HG02973 (cell line): ENCODE results near the gene ANXA10.
"Not testable (repeated sequence)": the region's sequence is repeated elsewhere in the genome, so short reads cannot be mapped to it uniquely, and the experiment has no call there.

Source experiments
- ATAC-seq: cut with Tn5 transposase; IDR thresholded peaks from one replicate; pipeline ENCODE4 v1.9.1; 2021; ENCODE audit warnings: moderate library complexity; ENCODE audit not compliant: unreplicated experiment

Gene ANXA10

GRCh38 chr4:168092176-168092712 is at the start of gene ANXA10:
TSS of gene ANXA10 (plus strand) at chr4:168092537. CDS start at chr4:168092701, 164 bp downstream.
- no peak for ATAC-seq

- no peak for ATAC-seq
Measured at GRCh38 chr4:168045354-168045753, 47.0 kb upstream of the ANXA10 start.

- ATAC-seq = no peak
Measured at GRCh38 chr4:168050002-168050401, 42.3 kb upstream of the ANXA10 start.

- ATAC-seq = no peak
Measured at GRCh38 chr4:168051526-168051925, 40.8 kb upstream of the ANXA10 start.

GRCh38 chr4:168057412-168057811 is 34.9 kb upstream of the ANXA10 start:
- ATAC-seq = peak; percentile 95

GRCh38 chr4:168059251-168059650 is 33.1 kb upstream of the ANXA10 start:
- ATAC-seq = no peak

- ATAC-seq = no peak
Measured at GRCh38 chr4:168063031-168063430, 29.3 kb upstream of the ANXA10 start.

- ATAC-seq = no peak
Measured at GRCh38 chr4:168070903-168071302, 21.4 kb upstream of the ANXA10 start.

GRCh38 chr4:168071304-168071703 is 21.0 kb upstream of the ANXA10 start:
- no peak for ATAC-seq

GRCh38 chr4:168074861-168075260 is 17.5 kb upstream of the ANXA10 start:
- ATAC-seq = no peak

- ATAC-seq = peak; percentile 91
Measured at GRCh38 chr4:168076989-168077725, 15.2 kb upstream of the ANXA10 start.

GRCh38 chr4:168077726-168078239 is 14.6 kb upstream of the ANXA10 start:
- no peak for ATAC-seq

- no peak for ATAC-seq
Measured at GRCh38 chr4:168082379-168082778, 10.0 kb upstream of the ANXA10 start.

- no peak for ATAC-seq
Measured at GRCh38 chr4:168095776-168096406, 3.6 kb downstream of the ANXA10 start.

GRCh38 chr4:168096407-168096784 is 4.1 kb downstream of the ANXA10 start:
- ATAC-seq = no peak

GRCh38 chr4:168097161-168097560 is 4.8 kb downstream of the ANXA10 start:
- ATAC-seq = no peak

GRCh38 chr4:168098248-168098717 is 5.9 kb downstream of the ANXA10 start:
- ATAC-seq = no peak

- ATAC-seq = no peak
Measured at GRCh38 chr4:168099195-168099594, 6.9 kb downstream of the ANXA10 start.

GRCh38 chr4:168101026-168101425 is 8.7 kb downstream of the ANXA10 start:
- ATAC-seq = no peak

- ATAC-seq = no peak
Measured at GRCh38 chr4:168102403-168102802, 10.1 kb downstream of the ANXA10 start.

- ATAC-seq = no peak
Measured at GRCh38 chr4:168109527-168109926, 17.2 kb downstream of the ANXA10 start.

GRCh38 chr4:168113059-168113458 is 20.7 kb downstream of the ANXA10 start:
- not testable (repeated sequence) for ATAC-seq
